Stimulated activated CD8-positive, alpha-beta memory T cell treated with anti-CD3 and anti-CD28 coated beads, Interleukin-12 subunit alpha, Interleukin-12 subunit beta, amount 100 ng/mL, for 4 hours (primary cell): ENCODE results near the gene KCNJ9.
"Not testable (repeated sequence)": the region's sequence is repeated elsewhere in the genome, so short reads cannot be mapped to it uniquely, and the experiment has no call there.

Source experiments
- DNase-seq: peaks from one replicate; pipeline ENCODE4 v3.0.0-alpha.2; 2020; ENCODE audit warnings: low read depth

Gene KCNJ9

DNA sequence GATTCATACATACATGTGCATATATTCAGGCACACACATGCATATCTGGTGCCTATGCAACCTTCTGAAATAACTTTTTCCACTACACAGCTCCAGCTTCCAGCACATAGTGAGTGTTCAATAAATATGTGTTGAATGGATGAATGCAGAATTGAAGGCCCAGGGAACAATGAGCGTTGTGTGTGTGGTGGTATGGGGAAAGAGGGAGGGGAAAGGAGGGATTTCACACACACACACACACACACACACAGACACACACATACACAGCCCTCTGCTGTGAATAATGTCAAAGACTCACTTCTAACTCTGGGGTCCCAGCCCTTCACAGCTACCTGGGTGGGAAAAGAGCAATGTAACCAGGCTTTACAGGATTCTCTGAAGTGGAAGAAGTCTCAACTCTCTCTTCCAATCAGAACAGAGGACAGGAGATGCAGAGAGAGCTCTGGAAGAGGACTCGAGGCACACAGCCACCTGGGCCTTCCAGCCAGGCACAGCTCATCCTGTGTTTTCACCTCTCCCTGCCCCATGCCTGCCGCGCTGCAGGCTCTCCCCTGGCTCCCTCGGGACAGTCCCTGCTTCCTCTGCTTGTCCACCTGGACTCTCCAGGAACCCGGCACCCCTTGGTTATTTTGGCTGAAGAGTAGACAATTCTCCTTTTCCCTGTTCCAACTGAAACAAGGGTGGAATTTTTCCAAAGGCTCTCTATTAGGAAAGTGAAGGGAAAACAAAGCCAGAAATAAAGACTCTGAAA lies 22.5 kb downstream of the KCNJ9 start:
- DNase-seq: no peak

DNA sequence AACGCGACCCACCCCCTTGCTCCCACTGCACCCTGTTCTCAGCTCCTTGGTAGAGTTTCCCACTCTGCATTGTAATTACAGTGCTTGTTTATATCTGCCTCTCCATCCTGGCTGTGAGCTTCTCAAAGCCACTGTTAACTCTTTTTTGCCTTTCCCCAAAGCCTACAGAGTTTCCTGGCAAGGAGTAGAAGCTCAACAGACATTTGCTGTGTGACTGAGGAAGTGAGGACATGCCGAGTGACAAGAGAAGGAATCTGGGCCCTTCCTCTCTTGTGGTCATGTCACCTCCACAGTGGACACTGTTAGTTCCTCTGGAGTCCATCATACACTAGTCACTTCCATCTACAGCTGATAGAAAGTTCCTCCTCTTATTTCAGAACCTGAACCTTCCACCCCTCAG lies 23.1 kb downstream of the KCNJ9 start:
- DNase-seq: no peak

DNA sequence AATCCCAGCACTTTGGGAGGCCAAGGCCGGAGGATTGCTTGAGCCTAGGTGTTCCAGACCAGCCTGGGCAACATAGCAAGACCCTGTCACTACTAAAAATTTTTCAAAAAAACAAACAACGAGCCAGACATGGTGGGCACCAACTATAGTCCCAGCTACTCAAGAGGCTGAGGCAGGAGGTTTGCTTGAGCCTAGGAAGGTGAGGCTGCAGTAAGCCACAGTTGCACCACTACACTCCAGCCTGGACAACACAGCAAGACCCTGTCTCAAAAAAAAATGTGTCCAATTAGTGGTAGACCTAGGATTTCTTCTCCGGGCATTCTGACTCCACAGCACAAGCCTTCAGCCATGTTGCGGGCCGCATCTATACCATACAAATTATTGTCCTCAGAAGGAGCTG lies 23.8 kb downstream of the KCNJ9 start:
- DNase-seq: no peak

DNA sequence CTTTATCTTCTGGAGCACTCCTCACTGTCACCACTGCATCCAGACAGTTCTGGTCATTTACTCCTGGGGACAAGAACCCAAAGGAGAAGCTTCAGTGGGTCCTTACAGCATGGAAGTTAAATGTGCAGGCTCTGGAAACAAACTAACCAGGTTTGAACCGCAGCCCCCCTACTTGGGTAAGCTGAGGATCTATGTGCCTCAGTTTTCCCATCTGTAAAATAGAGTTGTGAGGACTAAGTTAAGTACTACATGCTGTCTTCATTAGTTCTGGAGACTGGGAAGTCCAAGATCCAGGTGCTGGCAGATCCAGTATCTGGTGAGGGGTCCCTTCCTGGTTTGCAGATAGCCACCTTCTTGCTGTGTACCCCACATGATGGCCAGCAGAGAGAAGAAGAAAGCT lies 26.2 kb downstream of the KCNJ9 start:
- DNase-seq: no peak

DNA sequence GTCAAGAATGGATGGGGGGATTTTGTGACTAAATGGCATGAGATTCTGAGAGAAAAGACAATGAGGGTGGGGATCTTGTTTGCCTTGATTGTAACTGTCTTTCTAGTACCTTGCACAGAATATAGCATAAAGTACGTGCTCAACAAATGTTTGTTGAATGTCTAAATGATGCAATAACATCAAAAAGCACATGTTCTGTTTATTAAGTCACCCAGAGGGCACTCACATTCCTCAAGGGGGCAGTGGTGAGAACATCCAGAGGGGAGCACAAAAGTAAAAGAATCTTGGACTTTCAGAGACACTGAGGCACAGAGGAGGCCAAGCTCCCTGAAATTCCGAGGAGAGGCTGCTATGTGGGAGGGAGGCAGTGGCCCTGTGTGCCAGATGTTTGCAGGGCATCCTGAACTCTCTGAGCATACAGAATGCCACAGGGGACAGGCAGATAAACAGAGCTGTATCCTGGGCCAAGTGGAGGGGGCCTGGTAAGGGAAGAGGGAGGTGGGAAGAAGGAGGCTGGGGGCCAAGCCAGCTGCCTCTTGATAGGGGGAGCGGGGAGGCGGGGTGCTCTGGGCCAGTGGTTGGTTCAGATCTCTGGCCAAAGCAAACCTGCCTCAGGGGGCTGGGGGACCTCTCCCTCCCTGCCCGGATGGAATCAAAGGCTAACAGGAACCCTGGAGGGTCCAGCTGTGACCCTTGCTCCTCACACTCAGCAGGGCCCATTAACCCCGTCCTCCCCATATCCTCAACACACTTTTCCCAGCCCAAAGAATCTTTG lies 27.7 kb downstream of the KCNJ9 start:
- DNase-seq: no peak

DNA sequence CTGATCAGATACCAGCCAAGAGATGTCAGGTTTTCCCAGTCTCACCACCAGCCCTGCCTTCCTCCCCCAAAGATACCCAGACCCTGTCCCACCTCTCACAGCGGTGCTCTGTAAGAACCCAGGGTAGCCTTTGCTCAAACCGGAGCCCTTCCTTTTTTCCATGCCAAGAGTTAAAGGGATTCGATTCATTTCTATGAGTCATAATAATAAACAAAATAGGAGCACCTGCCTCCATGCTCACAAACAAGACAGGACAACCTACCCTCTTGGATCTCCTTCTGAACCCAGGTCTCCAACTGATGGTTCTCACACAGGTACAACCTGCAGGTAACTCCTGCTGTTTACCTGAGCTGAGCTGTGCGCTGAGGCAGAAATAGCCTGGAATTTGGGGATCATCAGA lies 28.3 kb downstream of the KCNJ9 start:
- no peak for DNase-seq

DNA sequence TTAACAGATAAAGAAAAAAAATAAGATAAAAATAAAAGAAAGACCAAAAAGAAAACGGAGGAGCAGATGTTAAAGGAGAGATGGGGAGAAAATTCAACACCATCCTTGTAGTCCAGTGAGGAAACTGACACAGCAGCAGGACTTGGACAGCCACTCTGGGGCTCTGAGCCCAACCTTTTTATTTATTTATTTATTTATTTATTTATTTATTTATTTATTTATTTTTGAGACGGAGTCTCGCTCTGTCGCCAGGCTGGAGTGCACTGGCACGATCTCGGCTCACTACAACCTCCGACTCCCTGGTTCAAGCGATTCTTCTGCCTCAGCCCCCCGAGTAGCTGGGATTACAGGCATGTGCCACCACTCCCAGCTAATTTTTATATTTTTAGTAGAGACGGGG lies 30.1 kb downstream of the KCNJ9 start:
- not testable (repeated sequence) for DNase-seq

DNA sequence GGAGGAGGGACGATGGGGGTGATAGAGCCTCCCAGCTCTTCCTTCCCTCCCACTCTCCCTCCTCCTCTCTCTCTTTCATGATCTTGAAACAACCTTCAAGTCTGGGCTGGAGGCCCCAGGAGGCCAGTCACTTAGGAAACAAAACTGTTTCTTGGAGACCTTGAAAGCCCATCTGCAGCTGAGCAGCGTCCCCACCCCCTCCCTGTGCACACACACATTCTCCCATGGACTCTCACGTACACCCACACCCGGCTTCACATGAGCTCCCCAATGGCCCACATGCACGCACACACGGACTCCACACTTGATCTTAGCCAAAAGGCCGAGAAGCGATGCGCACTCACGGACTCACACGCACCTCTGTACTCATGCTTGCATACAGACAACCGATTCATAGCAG lies 31.0 kb downstream of the KCNJ9 start:
- no peak for DNase-seq

DNA sequence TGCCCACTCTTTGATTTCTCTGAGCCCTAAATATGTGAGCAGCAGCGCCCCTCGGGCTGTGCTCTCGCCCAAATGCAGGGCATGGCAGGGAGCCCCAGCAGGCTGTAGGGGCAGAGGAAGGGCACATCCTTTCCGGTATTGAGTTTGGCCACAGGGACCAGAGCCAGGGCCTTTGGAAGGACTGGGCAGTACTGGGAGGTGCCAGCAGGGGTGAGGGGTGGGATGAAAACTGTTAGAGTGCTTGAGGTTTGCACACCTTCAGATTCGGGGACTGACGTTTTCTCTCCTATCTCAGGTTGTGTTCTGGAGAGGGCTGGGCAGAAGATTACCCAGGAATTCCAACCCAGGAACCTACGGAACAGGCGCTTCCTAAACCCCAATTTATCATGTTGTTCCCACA lies 32.1 kb downstream of the KCNJ9 start:
- DNase-seq: no peak

DNA sequence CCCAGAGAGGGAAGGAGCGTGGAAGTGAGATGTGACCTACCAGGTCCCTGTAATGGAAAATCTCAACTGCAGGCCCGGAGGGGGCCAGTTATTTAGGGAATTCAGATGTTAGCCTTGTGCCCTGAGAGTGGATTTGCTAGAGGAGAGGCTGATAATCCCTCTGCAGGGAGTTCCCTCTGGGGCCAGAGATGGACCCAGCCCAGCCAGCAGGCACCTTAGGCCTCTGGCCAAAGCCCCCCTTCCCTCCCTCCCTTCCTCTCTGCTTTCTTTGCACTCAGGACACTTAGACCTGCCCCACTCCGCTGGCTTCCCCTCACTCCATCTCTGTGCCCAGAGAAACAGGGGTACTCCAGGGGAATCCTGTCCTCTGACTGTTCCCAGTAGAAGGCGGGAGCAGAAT lies 32.7 kb downstream of the KCNJ9 start:
- DNase-seq: no peak

DNA sequence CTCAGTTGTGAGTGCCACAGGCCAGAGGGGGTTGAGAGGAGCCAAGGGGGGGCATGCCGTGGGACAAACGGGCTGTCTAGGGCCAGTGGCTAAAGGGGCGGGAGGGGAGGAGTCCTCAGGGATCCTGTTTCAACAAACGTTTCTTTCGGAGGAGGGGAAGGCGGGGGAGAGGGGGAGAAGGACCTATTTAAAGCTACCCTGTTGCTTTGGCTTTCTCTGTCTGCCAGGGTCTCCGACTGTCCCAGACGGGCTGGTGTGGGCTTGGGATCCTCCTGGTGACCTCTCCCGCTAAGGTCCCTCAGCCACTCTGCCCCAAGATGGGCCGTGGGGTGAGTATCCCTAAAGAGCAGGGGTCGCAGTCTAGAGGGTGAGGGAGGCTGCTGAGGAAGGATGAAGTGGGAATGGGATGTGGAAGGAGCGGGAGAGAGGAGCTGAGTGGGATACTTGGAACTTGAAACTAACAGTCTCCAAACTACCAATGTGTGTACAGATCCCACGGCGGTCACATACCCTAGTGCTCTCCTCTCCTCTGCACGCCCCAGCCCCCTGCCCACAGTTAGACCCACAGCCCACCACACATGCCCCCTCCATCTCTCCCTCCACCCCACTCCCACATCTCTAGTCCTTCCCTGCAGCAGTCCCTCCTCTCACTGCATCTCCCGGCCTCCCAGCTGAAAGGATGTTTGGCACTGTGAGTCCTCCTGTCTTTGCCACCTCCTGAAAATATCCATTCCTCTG lies 34.4 kb downstream of the KCNJ9 start, which contains the start of gene ATP1A2:
ATP1A2 (plus strand) TSS at position 215 of the 738 bp plus-strand sequence; CDS start at position 318, 103 bp downstream.
- no peak for DNase-seq

DNA sequence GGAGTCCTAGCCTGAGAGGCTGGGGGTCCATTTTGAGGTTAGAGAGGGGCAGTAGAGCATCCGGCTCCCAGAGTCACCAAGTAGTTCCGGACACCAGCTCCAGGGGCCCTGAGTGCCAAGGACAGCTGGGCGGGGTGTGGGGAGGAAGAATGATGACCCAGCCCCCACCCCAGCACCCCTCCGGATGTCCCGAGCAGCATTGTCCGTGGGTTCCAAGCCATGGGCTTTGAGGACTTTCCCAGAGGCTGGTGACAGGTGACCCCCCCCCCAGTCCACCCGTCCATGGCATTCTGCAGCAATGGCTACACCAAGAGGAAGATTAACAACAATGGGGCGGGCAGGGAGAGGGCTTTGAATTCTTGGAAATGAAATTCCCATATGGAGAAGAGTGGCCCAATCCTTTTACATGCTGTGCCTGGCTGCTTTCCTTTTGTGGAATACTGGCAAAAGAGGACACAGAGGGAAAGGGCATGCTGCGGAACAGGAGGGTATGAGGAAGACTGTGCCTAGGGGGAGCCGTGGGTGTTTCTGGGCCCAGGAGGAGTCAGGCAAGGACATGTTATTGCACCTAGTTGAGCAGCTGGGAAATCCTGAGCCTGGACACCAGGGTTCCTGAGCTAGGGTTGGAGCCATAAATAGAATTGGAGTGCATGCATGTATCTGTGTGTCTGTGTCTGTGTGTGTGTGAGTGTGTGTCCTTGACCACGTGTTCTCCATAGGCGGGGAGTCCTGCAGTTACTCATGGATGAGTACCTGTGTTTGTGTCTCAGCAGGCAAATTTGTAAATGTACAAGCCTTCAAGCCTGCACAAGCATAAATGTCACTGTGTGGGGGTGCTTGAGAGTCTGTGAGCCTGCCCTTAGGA lies 35.2 kb downstream of the KCNJ9 start:
- DNase-seq: no peak

DNA sequence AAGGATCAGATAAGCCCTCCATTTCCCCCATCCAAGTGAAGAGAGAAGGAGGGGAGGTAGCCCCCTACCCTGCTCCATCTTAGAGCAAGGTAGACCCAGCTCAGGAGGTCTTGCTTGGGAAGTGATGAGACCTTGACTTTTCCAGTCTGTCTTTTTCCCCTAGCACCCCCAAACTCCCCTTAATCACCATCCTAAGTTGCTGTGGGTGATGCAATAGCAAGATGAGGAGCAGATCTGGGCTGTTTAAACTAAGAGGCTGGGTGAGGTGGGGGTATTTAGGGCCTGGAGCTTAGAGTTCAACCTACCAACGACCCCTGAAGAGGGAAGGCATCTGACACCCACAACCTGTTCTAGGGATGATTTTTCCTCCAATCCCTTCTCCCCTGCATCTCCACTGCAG lies 36.0 kb downstream of the KCNJ9 start:
- DNase-seq: no peak

DNA sequence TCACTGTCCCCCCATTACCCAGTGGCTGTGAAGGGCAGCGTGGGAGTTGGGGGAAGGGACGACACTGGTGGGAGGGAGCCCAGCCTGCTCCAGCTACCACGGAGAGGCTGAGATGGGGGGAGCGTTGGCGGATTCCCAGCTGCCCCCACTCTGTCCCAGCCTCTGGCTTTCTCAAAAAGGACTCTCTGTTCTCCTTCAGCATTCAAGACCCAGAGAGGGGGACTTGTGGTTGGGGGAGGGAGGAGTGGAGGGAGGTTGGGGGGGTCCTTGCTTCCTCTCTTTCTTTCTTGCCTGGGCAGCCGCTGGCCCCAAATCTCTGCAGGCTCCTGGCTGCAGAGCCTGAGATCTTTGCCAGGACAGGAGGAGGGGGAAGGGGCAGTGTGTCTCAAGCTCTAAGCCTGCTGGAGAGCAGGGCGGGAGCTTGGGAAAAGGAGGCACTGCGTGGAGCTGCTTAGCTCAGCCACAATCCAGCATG lies 36.4 kb downstream of the KCNJ9 start:
- no peak for DNase-seq

DNA sequence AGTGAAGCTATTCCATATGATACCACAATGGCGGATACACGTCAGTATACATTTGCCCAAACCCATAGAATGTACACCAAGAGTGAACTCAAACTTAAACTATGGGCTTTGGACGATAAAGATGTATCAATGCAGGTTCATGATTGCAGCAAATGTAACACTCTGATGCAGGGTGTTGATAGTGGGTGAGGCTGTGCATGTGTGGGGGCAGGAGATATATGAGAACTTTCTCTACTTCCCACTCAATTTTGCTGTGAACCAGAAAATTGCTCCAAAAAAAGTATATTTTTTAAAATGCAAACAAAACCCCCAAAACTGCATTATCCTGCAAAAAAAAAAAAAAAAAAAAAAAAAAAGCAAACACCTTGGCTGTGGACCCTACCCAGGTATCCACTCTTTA lies 37.6 kb downstream of the KCNJ9 start:
- DNase-seq: no peak

DNA sequence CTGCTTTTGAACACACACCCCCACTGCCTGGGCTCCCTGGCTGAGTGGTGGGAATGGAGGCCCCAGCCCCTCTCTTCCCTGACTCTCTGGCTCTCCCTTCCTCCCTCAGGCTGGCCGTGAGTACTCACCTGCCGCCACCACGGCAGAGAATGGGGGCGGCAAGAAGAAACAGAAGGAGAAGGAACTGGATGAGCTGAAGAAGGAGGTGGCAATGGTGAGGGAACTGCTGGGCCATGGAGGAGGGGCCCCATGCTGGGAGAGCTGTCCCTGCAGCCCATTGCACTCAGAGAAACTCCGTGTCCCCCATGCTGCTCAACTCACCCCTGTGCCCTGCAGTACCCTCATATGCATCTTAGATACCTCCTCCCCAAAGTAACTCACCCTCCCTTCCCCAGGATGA lies 39.5 kb downstream of the KCNJ9 start:
- no peak for DNase-seq

DNA sequence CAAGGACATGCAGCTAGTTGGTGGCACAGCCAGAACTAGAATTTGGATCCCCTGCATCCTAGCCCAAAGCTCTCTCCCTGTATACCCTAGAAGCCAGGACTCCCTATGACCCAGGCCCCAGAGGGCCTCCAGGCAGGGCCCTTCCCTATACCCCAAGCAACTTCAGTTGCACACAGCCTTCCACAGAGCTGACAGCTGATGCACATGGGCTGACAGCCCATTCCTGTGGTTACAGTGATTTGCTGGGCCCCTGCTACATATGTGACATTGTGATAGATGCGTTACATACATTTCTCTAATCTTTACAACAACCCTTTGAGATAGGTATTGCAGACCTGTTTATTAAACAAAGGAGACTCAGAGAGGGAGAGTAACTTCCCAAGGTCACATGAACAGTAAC lies 40.0 kb downstream of the KCNJ9 start:
- no peak for DNase-seq

DNA sequence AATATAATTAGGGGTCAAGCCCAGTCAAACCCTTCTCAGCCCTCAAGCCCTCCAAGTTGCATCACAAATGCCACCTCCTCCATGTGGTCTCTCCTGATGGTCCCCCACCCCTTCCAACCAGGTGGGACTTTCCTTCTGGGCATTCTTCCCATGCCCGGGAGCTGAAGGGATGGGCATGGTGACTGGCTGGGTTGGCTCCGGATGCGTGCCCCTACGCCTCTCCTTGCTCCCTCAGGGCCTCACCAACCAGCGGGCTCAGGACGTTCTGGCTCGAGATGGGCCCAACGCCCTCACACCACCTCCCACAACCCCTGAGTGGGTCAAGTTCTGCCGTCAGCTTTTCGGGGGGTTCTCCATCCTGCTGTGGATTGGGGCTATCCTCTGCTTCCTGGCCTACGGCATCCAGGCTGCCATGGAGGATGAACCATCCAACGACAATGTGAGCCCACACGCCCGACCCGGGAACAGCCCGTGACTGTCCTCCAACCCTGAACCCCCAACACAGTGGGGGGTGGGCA lies 41.7 kb downstream of the KCNJ9 start:
- no peak for DNase-seq

DNA sequence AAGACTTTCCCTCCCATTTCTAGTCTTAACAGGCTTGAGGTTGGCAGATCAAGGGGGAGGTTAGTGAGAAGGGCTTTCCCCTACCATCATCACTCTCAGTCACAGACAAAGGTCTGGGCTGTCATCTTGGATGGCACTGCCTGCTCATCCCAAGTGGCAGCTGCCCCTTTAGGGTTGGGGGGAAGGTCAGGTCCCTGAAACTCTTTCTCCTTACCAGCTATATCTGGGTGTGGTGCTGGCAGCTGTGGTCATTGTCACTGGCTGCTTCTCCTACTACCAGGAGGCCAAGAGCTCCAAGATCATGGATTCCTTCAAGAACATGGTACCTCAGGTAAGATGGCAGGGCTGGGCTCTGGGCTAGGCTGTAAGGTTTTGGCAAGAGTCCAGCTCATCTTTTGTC lies 42.4 kb downstream of the KCNJ9 start:
- DNase-seq: no peak

DNA sequence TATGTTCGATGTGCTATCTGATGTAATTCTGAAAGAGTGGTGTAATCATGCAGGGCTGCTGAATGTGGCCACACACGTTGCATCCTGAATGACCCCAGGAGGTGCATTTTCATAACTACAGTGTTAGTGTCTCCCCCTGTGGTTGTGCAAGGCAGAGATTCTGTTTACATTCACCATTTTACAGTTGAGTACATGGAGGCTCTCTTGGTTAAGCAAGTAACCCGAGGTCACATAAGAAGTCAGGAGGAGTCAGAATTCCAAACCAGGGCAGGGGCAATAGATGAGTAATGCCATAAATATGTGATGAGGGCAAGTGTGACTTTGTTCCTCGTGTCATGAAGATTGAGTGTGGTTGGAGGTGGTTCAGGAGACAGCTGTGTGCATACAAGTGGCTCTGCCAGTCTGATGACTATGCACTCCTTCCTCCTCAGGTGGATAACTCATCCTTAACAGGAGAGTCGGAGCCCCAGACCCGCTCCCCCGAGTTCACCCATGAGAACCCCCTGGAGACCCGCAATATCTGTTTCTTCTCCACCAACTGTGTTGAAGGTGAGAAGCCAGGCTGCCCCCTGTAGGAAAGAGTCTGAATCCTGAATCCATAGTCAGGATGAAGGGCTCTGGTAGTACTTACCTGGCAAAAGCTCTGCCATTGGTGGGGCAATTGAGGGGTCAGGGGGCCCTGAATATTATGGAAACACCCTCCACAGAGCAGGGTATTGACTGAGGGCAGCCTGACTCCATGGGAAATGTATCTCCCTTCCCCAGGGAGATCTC lies 43.6 kb downstream of the KCNJ9 start:
- no peak for DNase-seq

DNA sequence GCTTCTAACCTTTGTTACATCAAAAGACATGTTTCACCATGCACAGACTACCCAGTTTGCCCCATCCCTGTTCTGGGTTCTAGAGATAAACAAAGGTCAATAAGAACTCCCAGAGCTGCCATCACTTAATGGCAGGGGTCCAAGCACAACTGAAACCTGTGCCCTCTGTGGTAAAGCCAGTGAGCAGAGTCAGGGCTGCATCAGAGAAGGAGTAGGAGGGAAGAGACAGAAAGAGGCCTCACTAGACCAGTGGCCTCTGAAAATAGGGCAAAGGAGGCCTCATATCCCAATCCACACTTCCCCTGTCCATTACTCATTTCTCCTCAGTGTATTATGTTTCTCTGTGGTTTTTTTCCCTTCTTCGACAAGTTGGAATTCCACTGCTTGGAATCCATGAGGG lies 44.4 kb downstream of the KCNJ9 start:
- no peak for DNase-seq
